ENCODE results near the gene SYT3.

DNA sequence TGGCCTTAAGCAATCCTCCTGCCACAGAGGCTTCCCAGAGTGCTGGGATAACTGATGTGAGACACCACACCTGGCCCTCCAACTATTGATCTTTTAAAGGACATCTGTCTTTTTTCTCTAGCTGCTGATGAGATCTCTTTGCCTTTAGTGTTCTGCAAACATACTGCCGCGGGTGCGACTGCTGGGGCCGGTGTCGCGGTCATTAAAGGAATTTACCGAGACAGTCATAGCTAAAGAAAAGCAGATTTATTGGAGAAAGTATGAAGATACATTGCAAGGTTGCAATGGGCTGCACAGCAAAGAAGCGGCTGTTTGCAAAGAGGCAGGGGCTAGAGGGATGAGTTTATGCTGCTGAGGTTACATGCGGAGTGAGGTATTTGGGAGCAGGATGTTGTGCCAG is 40.3 kb downstream of the SYT3 start:
- TF ChIP-seq FOXM1 (IDR thresholded peaks at IDR 0.05; ENCODE audit: borderline replicate concordance) (no peak), HDGF (IDR thresholded peaks at IDR 0.05; ENCODE audit: borderline replicate concordance) (no peak), SUZ12 (IDR thresholded peaks at IDR 0.05) (no peak), SP1 (IDR thresholded peaks at IDR 0.05) (no peak), LEF1 (IDR thresholded peaks at IDR 0.05; ENCODE audit: borderline replicate concordance) (no peak), BHLHE40 (IDR thresholded peaks at IDR 0.05; ENCODE audit: borderline replicate concordance) (no peak), ZNF384 (IDR thresholded peaks at IDR 0.05) (no peak)

Data from HEK293T (cell line).